Measurements from ENCODE around the gene VN1R4.
"Not testable (repeated sequence)": the region's sequence is repeated elsewhere in the genome, so short reads cannot be mapped to it uniquely, and the experiment has no call there.

GRCh38 chr19:53257715-53258342 is 9.7 kb downstream of the VN1R4 start, which contains the start of gene VN1R2:
- not testable (repeated sequence) for TF ChIP-seq CTCF (IDR thresholded peaks at IDR 0.05; ENCODE audit: insufficient read depth, low read length, poor library complexity, severe bottlenecking); EZH2phosphoT487 (conservative IDR thresholded peaks at IDR 0.05; ENCODE audit: low read length)
